Measurements from ENCODE around the gene HHAT.

DNA sequence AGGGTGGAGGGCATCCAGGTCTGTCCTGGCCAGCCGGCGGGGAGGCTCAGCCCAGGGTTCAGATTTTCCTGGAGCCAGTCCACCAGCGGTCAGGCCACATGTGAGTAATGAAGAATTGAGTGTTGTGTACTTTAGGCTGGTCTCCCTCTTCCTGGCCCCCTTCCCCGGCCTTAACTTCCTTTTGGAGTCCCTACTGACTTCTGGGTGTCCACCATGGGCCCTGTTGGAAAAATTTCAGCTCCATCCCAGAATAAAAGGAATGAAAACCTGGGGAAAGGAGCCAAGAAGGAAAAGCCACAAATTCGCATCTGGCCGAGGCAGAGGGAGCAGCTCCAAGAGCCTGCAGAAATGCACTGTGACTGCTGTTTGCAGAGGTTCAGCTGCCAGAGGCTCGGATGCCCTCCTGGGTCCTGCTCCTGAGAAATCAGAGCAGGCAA is 35.5 kb upstream of the HHAT start:
- TF ChIP-seq CTCF (IDR thresholded peaks at IDR 0.05): no peak
- no peak for TF ChIP-seq POLR2A (IDR thresholded peaks at IDR 0.05; ENCODE audit: low read depth)
- TF ChIP-seq POLR2AphosphoS5 (IDR thresholded peaks at IDR 0.05): peak; percentile 7 to 35

Data from esophagus muscularis mucosa (tissue), 3 donors.